ENCODE results near the gene INAFM2. TPM values are rescaled to one million over a fixed set of nuclear protein-coding genes. Genes with fewer than 3 reads are reported as not detected.

The INAFM2 gene
- total and polyA plus RNA-seq, 4 experiments from 2014 or later: 0.08 to 7.5 (median 5.0) TPM

GRCh38 chr15:40329804-40330203 is 6.3 kb downstream of the INAFM2 start:
- no peak overlapping the region for H3K27ac Mint-ChIP-seq
- Histone ChIP-seq H3K27me3 (ENCODE audit: insufficient read depth, low read length) (no peaks in the 10 kb centered on the region), H3K4me1 (ENCODE audit: insufficient read depth, low read length) (peaks cover 16% of the 10 kb centered on the region), H3K36me3 (ENCODE audit: insufficient read depth, low read length) (no peaks in the 10 kb centered on the region), H3K27ac (ENCODE audit: low read depth, low read length) (no peak overlapping the region), H3K9me3 (ENCODE audit: control insufficient read depth in 1 of 2, low read length in 2 of 2) (no peaks in the 10 kb centered on the region), H3K4me3 (ENCODE audit: low read length in 2 of 2) (no peak overlapping the region)
- H3K4me1 Mint-ChIP-seq: peaks cover 11 to 25% (median 13%) of the 10 kb centered on the region in 4 donors
- intact Hi-C loops (cut with micrococcal nuclease): no loop called here
- ChIA-PET POLR2A (ENCODE audit: partially characterized antibody) (no interaction called here), CTCF (ENCODE audit: partially characterized antibody) (interaction anchor here (5.7 to 21.4 kb wide), 2 partner anchors 7 to 18 kb away, joined by 96 to 634 read pairs; partner anchors contain the start of genes INAFM2 and PLCB2)
- H3K4me3 Mint-ChIP-seq: no peak overlapping the region
- no peaks in the 10 kb centered on the region for H3K9me3 Mint-ChIP-seq
- H3K27me3 Mint-ChIP-seq: no peaks in the 10 kb centered on the region
- no peaks in the 10 kb centered on the region for H3K36me3 Mint-ChIP-seq
- no peak for DNase-seq

DNA sequence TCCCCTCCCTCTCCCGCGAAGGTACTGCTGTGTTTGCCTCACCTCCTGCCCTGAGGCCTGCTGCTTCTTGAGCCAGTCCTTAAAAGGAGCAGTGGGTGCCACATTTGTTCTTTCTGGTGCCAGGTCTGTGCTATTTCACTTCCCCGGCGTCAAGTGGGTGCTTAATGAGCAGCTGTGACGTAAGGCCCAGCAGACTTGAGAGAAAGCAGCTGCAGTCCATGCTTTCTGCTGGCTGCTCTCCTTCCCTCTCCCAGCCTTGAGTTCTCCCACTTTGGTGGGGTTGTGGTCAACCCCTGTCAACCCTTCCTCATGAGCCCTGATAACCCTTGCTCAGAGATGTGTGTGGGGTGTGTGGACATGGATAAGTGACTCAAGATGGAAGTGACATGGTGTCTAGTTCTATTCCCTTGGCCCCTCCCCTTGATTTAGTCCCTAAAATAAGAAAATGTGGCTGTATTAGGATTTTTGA is 6.9 kb downstream of the INAFM2 start:
- intact Hi-C loops (cut with micrococcal nuclease): no loop called here
- CTCF ChIA-PET (ENCODE audit: partially characterized antibody): interaction anchor here (21.4 kb wide), 1 partner anchor 18 kb away, joined by 634 read pairs; the partner anchor contains the start of genes INAFM2 and PLCB2

DNA sequence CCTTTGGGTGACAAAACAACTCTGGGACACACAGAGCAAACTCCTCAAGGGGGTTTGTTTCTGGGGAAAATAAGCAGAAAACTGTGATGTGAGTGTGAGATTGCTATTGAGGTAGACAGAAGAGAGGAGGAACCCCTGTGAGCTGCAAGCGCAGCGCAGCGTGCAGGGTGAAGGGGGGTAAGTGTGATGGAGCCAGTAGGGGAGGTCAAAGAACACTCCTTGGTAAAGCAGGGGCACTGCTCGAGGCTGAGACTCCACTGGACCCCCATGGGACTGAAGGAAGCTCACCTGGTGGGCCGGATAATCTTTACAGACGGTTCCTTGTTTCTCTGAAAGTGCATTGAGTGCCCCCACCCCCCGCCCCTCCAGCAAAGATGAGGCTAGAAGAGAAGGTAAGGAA is 7.5 kb downstream of the INAFM2 start:
- no peaks in the 10 kb centered on the region for H3K27me3 ChIP-seq (ENCODE audit: insufficient read depth, low read length)
- DNase-seq: no peak
- ChIA-PET CTCF (ENCODE audit: partially characterized antibody) (interaction anchor here (1.9 to 21.4 kb wide), 2 partner anchors 13 to 19 kb away, joined by 11 to 634 read pairs; partner anchors contain the start of genes INAFM2 and PLCB2), POLR2A (ENCODE audit: partially characterized antibody) (interaction anchor here (1.4 kb wide), 1 partner anchor 23 kb away, joined by 4 read pairs; the partner anchor contains the start of gene PLCB2)
- no peaks in the 10 kb centered on the region for H3K9me3 ChIP-seq (ENCODE audit: control insufficient read depth in 1 of 2, low read length in 2 of 2)
- Mint-ChIP-seq H3K4me1 (peaks cover 5 to 13% (median 8%) of the 10 kb centered on the region in 4 donors), H3K4me3 (no peak overlapping the region), H3K27ac (no peak overlapping the region), H3K27me3 (no peaks in the 10 kb centered on the region), H3K36me3 (no peaks in the 10 kb centered on the region), H3K9me3 (no peaks in the 10 kb centered on the region)
- no peak overlapping the region for H3K27ac ChIP-seq (ENCODE audit: low read depth, low read length)
- peaks cover 8% of the 10 kb centered on the region for H3K4me1 ChIP-seq (ENCODE audit: insufficient read depth, low read length)
- intact Hi-C loops (cut with micrococcal nuclease): no loop called here
- H3K4me3 ChIP-seq (ENCODE audit: low read length in 2 of 2): no peak overlapping the region
- no peaks in the 10 kb centered on the region for H3K36me3 ChIP-seq (ENCODE audit: insufficient read depth, low read length)

More for the DNA sequence above, 6.9 kb downstream of the INAFM2 start:
- Mint-ChIP-seq H3K27me3 (no peaks in the 10 kb centered on the region), H3K27ac (no peak overlapping the region), H3K4me1 (peaks cover 6 to 19% (median 8%) of the 10 kb centered on the region in 4 donors), H3K4me3 (no peak overlapping the region), H3K36me3 (no peaks in the 10 kb centered on the region), H3K9me3 (no peaks in the 10 kb centered on the region)
- POLR2A ChIA-PET (ENCODE audit: partially characterized antibody): no interaction called here
- Histone ChIP-seq H3K4me1 (ENCODE audit: insufficient read depth, low read length) (peaks cover 10% of the 10 kb centered on the region), H3K4me3 (ENCODE audit: low read length in 2 of 2) (no peak overlapping the region), H3K27me3 (ENCODE audit: insufficient read depth, low read length) (no peaks in the 10 kb centered on the region), H3K36me3 (ENCODE audit: insufficient read depth, low read length) (no peaks in the 10 kb centered on the region), H3K9me3 (ENCODE audit: control insufficient read depth in 1 of 2, low read length in 2 of 2) (no peaks in the 10 kb centered on the region), H3K27ac (ENCODE audit: low read depth, low read length) (no peak overlapping the region)
- DNase-seq: no peak

GRCh38 chr15:40331637-40332036 is 8.1 kb downstream of the INAFM2 start:
- Histone ChIP-seq H3K9me3 (ENCODE audit: control insufficient read depth in 1 of 2, low read length in 2 of 2) (no peaks in the 10 kb centered on the region), H3K36me3 (ENCODE audit: insufficient read depth, low read length) (no peaks in the 10 kb centered on the region), H3K4me1 (ENCODE audit: insufficient read depth, low read length) (peaks cover 8% of the 10 kb centered on the region), H3K27me3 (ENCODE audit: insufficient read depth, low read length) (no peaks in the 10 kb centered on the region), H3K27ac (ENCODE audit: low read depth, low read length) (no peak overlapping the region), H3K4me3 (ENCODE audit: low read length in 2 of 2) (no peak overlapping the region)
- Mint-ChIP-seq H3K9me3 (no peaks in the 10 kb centered on the region), H3K4me1 (peaks cover 5 to 12% (median 7%) of the 10 kb centered on the region in 4 donors), H3K4me3 (no peak overlapping the region), H3K36me3 (no peaks in the 10 kb centered on the region), H3K27ac (no peak overlapping the region), H3K27me3 (no peaks in the 10 kb centered on the region)
- POLR2A ChIA-PET (ENCODE audit: partially characterized antibody): interaction anchor here (1.4 kb wide), 1 partner anchor 24 kb away, joined by 4 read pairs; the partner anchor contains the start of gene PLCB2
- intact Hi-C loops (cut with micrococcal nuclease): no loop called here
- CTCF ChIA-PET (ENCODE audit: partially characterized antibody): interaction anchor here (1.0 to 21.4 kb wide), 6 partner anchors 10 to 286 kb away, joined by 4 to 634 read pairs (median 6); partner anchors contain the start of genes CCDC9B, INAFM2 and PLCB2
- no peak for DNase-seq

- peaks cover 5 to 12% (median 6%) of the 10 kb centered on the region in 4 donors for H3K4me1 Mint-ChIP-seq
- no peak for DNase-seq
- Histone ChIP-seq H3K4me1 (ENCODE audit: insufficient read depth, low read length) (peaks cover 8% of the 10 kb centered on the region), H3K36me3 (ENCODE audit: insufficient read depth, low read length) (no peaks in the 10 kb centered on the region), H3K27me3 (ENCODE audit: insufficient read depth, low read length) (no peaks in the 10 kb centered on the region), H3K27ac (ENCODE audit: low read depth, low read length) (no peak overlapping the region), H3K9me3 (ENCODE audit: control insufficient read depth in 1 of 2, low read length in 2 of 2) (no peaks in the 10 kb centered on the region), H3K4me3 (ENCODE audit: low read length in 2 of 2) (no peak overlapping the region)
- H3K36me3 Mint-ChIP-seq: no peaks in the 10 kb centered on the region
- H3K27me3 Mint-ChIP-seq: no peaks in the 10 kb centered on the region
- H3K27ac Mint-ChIP-seq: no peak overlapping the region
- intact Hi-C loops (cut with micrococcal nuclease): no loop called here
- POLR2A ChIA-PET (ENCODE audit: partially characterized antibody): interaction anchor here (0.8 to 1.4 kb wide), 2 partner anchors 9 to 25 kb away, joined by 3 to 4 read pairs; partner anchors contain the start of gene PLCB2
- no peaks in the 10 kb centered on the region for H3K9me3 Mint-ChIP-seq
- CTCF ChIA-PET (ENCODE audit: partially characterized antibody): interaction anchor here (1.0 to 21.4 kb wide), 6 partner anchors 9 to 287 kb away, joined by 4 to 634 read pairs (median 6); partner anchors contain the start of genes CCDC9B, INAFM2 and PLCB2
- no peak overlapping the region for H3K4me3 Mint-ChIP-seq
Observed at GRCh38 chr15:40332113-40332781, 8.8 kb downstream of the INAFM2 start.

DNA sequence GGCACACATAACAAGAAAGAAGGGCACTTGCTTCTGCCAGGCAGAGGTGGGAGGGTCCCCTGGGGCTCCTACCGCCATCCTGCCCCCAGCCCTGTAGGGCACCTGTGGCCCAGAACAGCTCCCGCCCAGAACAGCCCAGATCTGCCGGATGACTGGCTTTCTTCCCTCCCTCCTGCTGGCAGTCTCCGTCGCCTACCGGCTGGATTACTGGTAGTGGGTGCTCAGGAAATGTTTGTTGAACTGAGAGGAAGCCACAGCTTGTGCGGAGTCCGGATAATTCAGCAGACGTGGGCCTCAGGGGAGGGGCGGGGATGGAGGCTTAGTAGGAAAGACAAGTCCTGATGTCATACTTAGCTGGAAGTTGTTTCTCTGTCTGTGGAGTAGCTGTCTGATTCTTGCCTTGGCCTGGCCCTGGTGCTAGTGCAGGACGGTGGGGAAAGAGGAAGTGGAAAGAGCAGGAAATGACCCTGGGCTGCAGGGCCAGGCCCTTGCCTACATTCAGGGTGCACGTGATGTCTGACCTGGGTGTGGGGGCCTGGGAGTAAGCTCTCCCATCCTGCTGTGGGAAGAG is 10.5 kb downstream of the INAFM2 start:
- Histone ChIP-seq H3K27ac (ENCODE audit: low read depth, low read length) (no peak overlapping the region), H3K4me3 (ENCODE audit: low read length in 2 of 2) (no peak overlapping the region), H3K36me3 (ENCODE audit: insufficient read depth, low read length) (no peaks in the 10 kb centered on the region), H3K27me3 (ENCODE audit: insufficient read depth, low read length) (no peaks in the 10 kb centered on the region), H3K9me3 (ENCODE audit: control insufficient read depth in 1 of 2, low read length in 2 of 2) (no peaks in the 10 kb centered on the region), H3K4me1 (ENCODE audit: insufficient read depth, low read length) (peaks cover 15% of the 10 kb centered on the region)
- H3K27ac Mint-ChIP-seq: peak overlapping the region in 6 of 7 donors; percentile 6 to 86 (median 67)
- peak in 1 of 5 donors; percentile 11 for DNase-seq
- intact Hi-C loops (cut with micrococcal nuclease): no loop called here
- peaks cover 7 to 16% (median 9%) of the 10 kb centered on the region in 4 donors for H3K4me1 Mint-ChIP-seq
- ChIA-PET CTCF (ENCODE audit: partially characterized antibody) (interaction anchor here (1.3 to 21.4 kb wide), 7 partner anchors 7 to 58 kb away, joined by 4 to 634 read pairs (median 39); partner anchors contain the start of genes ANKRD63, INAFM2 and PLCB2), POLR2A (ENCODE audit: partially characterized antibody) (interaction anchor here (0.9 to 1.7 kb wide), 4 partner anchors 8 to 106 kb away, joined by 3 to 7 read pairs (median 4); partner anchors contain the start of genes INAFM2 and PLCB2)
- peaks cover 0 to 2% of the 10 kb centered on the region in 2 donors for H3K27me3 Mint-ChIP-seq
- no peaks in the 10 kb centered on the region for H3K36me3 Mint-ChIP-seq
- no peaks in the 10 kb centered on the region for H3K9me3 Mint-ChIP-seq
- H3K4me3 Mint-ChIP-seq: peak overlapping the region in 4 of 8 donors; percentile 24 to 60 (median 36)

All from CD4-positive, alpha-beta memory T cell (primary cell).